ENCODE data around the gene AXL. TPM values are rescaled to one million over a fixed set of nuclear protein-coding genes. Genes with fewer than 3 reads are reported as not detected.

The AXL gene
- total and polyA plus RNA-seq, 4 donors, result 4.3 to 24.8 (median 12.1) TPM

GRCh38 chr19:41193430-41194156 lies 25.4 kb upstream of the AXL start:
- Histone ChIP-seq H3K36me3 (ENCODE audit: control insufficient read depth in 4 of 4, insufficient read depth in 3 of 4, low read depth in 1 of 4, low read length in 3 of 4) (no peaks in the 10 kb centered on the region), H3K9ac (ENCODE audit: low read depth in 1 of 2, low read length in 2 of 2) (no peak overlapping the region), H3K4me1 (ENCODE audit: control insufficient read depth in 4 of 4, insufficient read depth in 4 of 4, low read length in 3 of 4) (peaks cover 0 to 13% (median 1%) of the 10 kb centered on the region in 4 donors), H3K4me3 (ENCODE audit: low read depth in 1 of 3, low read length in 3 of 3) (peak overlapping the region in 1 of 3 donors; percentile 22), H3K27me3 (ENCODE audit: control insufficient read depth in 4 of 4, insufficient read depth in 4 of 4, low read length in 3 of 4) (peaks cover 0 to 2% (median 1%) of the 10 kb centered on the region in 4 donors), H3K9me3 (ENCODE audit: control insufficient read depth in 4 of 4, low read length in 3 of 4) (no peaks in the 10 kb centered on the region), H3K27ac (ENCODE audit: low read depth in 1 of 2, low read length in 2 of 2) (no peak overlapping the region)
- DNase-seq (ENCODE audit: low spot score), result no peak
- TF ChIP-seq FOXA2 (IDR thresholded peaks at IDR 0.05), result no peak
- no peak for TF ChIP-seq MAX (IDR thresholded peaks at IDR 0.05)
- TF ChIP-seq RAD21 (IDR thresholded peaks at IDR 0.05), result no peak
- no peak for TF ChIP-seq HNF4G (IDR thresholded peaks at IDR 0.05)
- TF ChIP-seq HNF4A (conservative IDR thresholded peaks at IDR 0.05), result no peak
- no peak for TF ChIP-seq ATF3 (IDR thresholded peaks at IDR 0.05)
- TF ChIP-seq SP1 (IDR thresholded peaks at IDR 0.05), result no peak
- no peak for TF ChIP-seq TAF1 (conservative IDR thresholded peaks at IDR 0.05)
- no peak for TF ChIP-seq NR2F2 (IDR thresholded peaks at IDR 0.05)
- TF ChIP-seq YY1 (IDR thresholded peaks at IDR 0.05), result no peak
- no peak for TF ChIP-seq ZBTB33 (IDR thresholded peaks at IDR 0.05)
- no peak for TF ChIP-seq EGR1 (IDR thresholded peaks at IDR 0.05; ENCODE audit: low read depth in 2 of 2)
- TF ChIP-seq REST (IDR thresholded peaks at IDR 0.05), result no peak
- no peak for TF ChIP-seq FOXA1 (IDR thresholded peaks at IDR 0.05)
- WGBS, result 21% methylated on average over 13 of the region's 13 CpGs

GRCh38 chr19:41194157-41194552 lies 24.9 kb upstream of the AXL start:
- Histone ChIP-seq H3K4me3 (ENCODE audit: low read depth in 1 of 3, low read length in 3 of 3) (no peak overlapping the region), H3K9me3 (ENCODE audit: control insufficient read depth in 4 of 4, low read length in 3 of 4) (no peaks in the 10 kb centered on the region), H3K36me3 (ENCODE audit: control insufficient read depth in 4 of 4, insufficient read depth in 3 of 4, low read depth in 1 of 4, low read length in 3 of 4) (no peaks in the 10 kb centered on the region), H3K9ac (ENCODE audit: low read depth in 1 of 2, low read length in 2 of 2) (no peak overlapping the region), H3K27ac (ENCODE audit: low read depth in 1 of 2, low read length in 2 of 2) (no peak overlapping the region), H3K27me3 (ENCODE audit: control insufficient read depth in 4 of 4, insufficient read depth in 4 of 4, low read length in 3 of 4) (peaks cover 0 to 2% (median 2%) of the 10 kb centered on the region in 4 donors), H3K4me1 (ENCODE audit: control insufficient read depth in 4 of 4, insufficient read depth in 4 of 4, low read length in 3 of 4) (peaks cover 0 to 13% (median 1%) of the 10 kb centered on the region in 4 donors)
- 46% methylated on average over 6 of the region's 6 CpGs for WGBS
- TF ChIP-seq ZBTB33 (IDR thresholded peaks at IDR 0.05) (no peak), REST (IDR thresholded peaks at IDR 0.05) (no peak)
- no peak for DNase-seq (ENCODE audit: low spot score)

Data from liver (tissue), 9 donors.